ENCODE results near the gene ZFYVE28. TPM values are rescaled to one million over a fixed set of nuclear protein-coding genes. Genes with fewer than 3 reads are reported as not detected.

ZFYVE28 gene
- total RNA-seq, 1 donor from 2014 or later: 0.39 TPM

GRCh38 chr4:2264481-2265041, 153.9 kb downstream of the ZFYVE28 start:
- H3K79me2 ChIP-seq (ENCODE audit: low read depth): peaks cover 17% of the 10 kb centered on the region
- peak overlapping the region; percentile 57 for H3K27ac Mint-ChIP-seq
- peak overlapping the region; percentile 4 for H3K27ac ChIP-seq

GRCh38 chr4:2263926-2264321, 154.5 kb downstream of the ZFYVE28 start:
- Histone ChIP-seq H3K79me2 (ENCODE audit: low read depth) (peaks cover 21% of the 10 kb centered on the region), H3K27ac (peak overlapping the region; percentile 4), H3K4me3 (no peak overlapping the region), H3K36me3 (no peaks in the 10 kb centered on the region), H3K9ac (no peak overlapping the region), H3K4me2 (peak overlapping the region; percentile 96), H4K20me1 (ENCODE audit: low read depth) (peaks cover 23% of the 10 kb centered on the region), H3K9me3 (ENCODE audit: low read depth) (no peaks in the 10 kb centered on the region), H3K4me1 (peaks cover 28% of the 10 kb centered on the region), H2AFZ (replicated peaks) (no peak overlapping the region), H3F3A (ENCODE audit: low read depth) (peaks cover 20% of the 10 kb centered on the region), H3K27me3 (no peaks in the 10 kb centered on the region)
- TF ChIP-seq EZH2 (IDR thresholded peaks at IDR 0.05) (no peak), EZH2phosphoT487 (IDR thresholded peaks at IDR 0.05) (no peak)
- H3K27ac Mint-ChIP-seq: peak overlapping the region; percentile 57
- H3K4me1 Mint-ChIP-seq: peaks cover 15% of the 10 kb centered on the region
- no peaks in the 10 kb centered on the region for H3K36me3 Mint-ChIP-seq
- H3K4me3 Mint-ChIP-seq: peak overlapping the region; percentile 82
- H3K9me3 Mint-ChIP-seq: no peaks in the 10 kb centered on the region
- H3K27me3 Mint-ChIP-seq (ENCODE audit: insufficient read depth, low read depth): peaks cover 8% of the 10 kb centered on the region
- no peak for DNase-seq (ENCODE audit: low spot score)

More at GRCh38 chr4:2264481-2265041, 153.9 kb downstream of the ZFYVE28 start:
- Mint-ChIP-seq H3K4me3 (no peak overlapping the region), H3K36me3 (no peaks in the 10 kb centered on the region), H3K9me3 (no peaks in the 10 kb centered on the region), H3K4me1 (peaks cover 21% of the 10 kb centered on the region), H3K27me3 (ENCODE audit: insufficient read depth, low read depth) (peaks cover 7% of the 10 kb centered on the region)
- Histone ChIP-seq H3K4me2 (peak overlapping the region; percentile 96), H2AFZ (replicated peaks) (no peak overlapping the region), H4K20me1 (ENCODE audit: low read depth) (peaks cover 16% of the 10 kb centered on the region), H3K4me1 (peaks cover 34% of the 10 kb centered on the region), H3F3A (ENCODE audit: low read depth) (peaks cover 20% of the 10 kb centered on the region), H3K27me3 (no peaks in the 10 kb centered on the region), H3K9me3 (ENCODE audit: low read depth) (no peaks in the 10 kb centered on the region), H3K36me3 (no peaks in the 10 kb centered on the region), H3K9ac (no peak overlapping the region), H3K4me3 (no peak overlapping the region)
- DNase-seq (ENCODE audit: low spot score): no peak
- TF ChIP-seq CTCF (IDR thresholded peaks at IDR 0.05): no peak
- TF ChIP-seq EZH2 (IDR thresholded peaks at IDR 0.05): no peak
- TF ChIP-seq EZH2phosphoT487 (IDR thresholded peaks at IDR 0.05): no peak

- Mint-ChIP-seq H3K36me3 (no peaks in the 10 kb centered on the region), H3K27me3 (ENCODE audit: insufficient read depth, low read depth) (peaks cover 8% of the 10 kb centered on the region), H3K4me3 (peak overlapping the region; percentile 82), H3K9me3 (no peaks in the 10 kb centered on the region), H3K27ac (no peak overlapping the region), H3K4me1 (peaks cover 12% of the 10 kb centered on the region)
- Histone ChIP-seq H3K9me3 (ENCODE audit: low read depth) (no peaks in the 10 kb centered on the region), H4K20me1 (ENCODE audit: low read depth) (peaks cover 33% of the 10 kb centered on the region), H3F3A (ENCODE audit: low read depth) (peaks cover 20% of the 10 kb centered on the region), H3K79me2 (ENCODE audit: low read depth) (peaks cover 21% of the 10 kb centered on the region), H3K4me2 (peak overlapping the region; percentile 96), H3K4me1 (peaks cover 26% of the 10 kb centered on the region), H3K36me3 (no peaks in the 10 kb centered on the region), H3K9ac (peak overlapping the region; percentile 55), H2AFZ (replicated peaks) (peak overlapping the region; percentile 71), H3K4me3 (peak overlapping the region; percentile 72), H3K27ac (peak overlapping the region; percentile 93), H3K27me3 (no peaks in the 10 kb centered on the region)
- DNase-seq (ENCODE audit: low spot score): no peak
- TF ChIP-seq EZH2 (IDR thresholded peaks at IDR 0.05): no peak
- TF ChIP-seq EZH2phosphoT487 (IDR thresholded peaks at IDR 0.05): no peak
- no peak for TF ChIP-seq CTCF (IDR thresholded peaks at IDR 0.05)
Measured at GRCh38 chr4:2262944-2263250, 155.5 kb downstream of the ZFYVE28 start.

GRCh38 chr4:2262145-2262943, 156.1 kb downstream of the ZFYVE28 start:
- Histone ChIP-seq H3K4me2 (peak overlapping the region; percentile 96), H3K4me3 (peak overlapping the region; percentile 72), H3F3A (ENCODE audit: low read depth) (peaks cover 20% of the 10 kb centered on the region), H3K27me3 (no peaks in the 10 kb centered on the region), H3K27ac (peak overlapping the region; percentile 93), H4K20me1 (ENCODE audit: low read depth) (peaks cover 39% of the 10 kb centered on the region), H3K4me1 (peaks cover 26% of the 10 kb centered on the region), H2AFZ (replicated peaks) (peak overlapping the region; percentile 71), H3K9ac (peak overlapping the region; percentile 55), H3K79me2 (ENCODE audit: low read depth) (peaks cover 21% of the 10 kb centered on the region), H3K36me3 (no peaks in the 10 kb centered on the region), H3K9me3 (ENCODE audit: low read depth) (no peaks in the 10 kb centered on the region)
- Mint-ChIP-seq H3K27me3 (ENCODE audit: insufficient read depth, low read depth) (peaks cover 8% of the 10 kb centered on the region), H3K36me3 (no peaks in the 10 kb centered on the region), H3K4me3 (peak overlapping the region; percentile 82), H3K27ac (no peak overlapping the region), H3K9me3 (no peaks in the 10 kb centered on the region), H3K4me1 (peaks cover 15% of the 10 kb centered on the region)
- DNase-seq (ENCODE audit: low spot score): peak; percentile 100
- TF ChIP-seq EZH2phosphoT487 (IDR thresholded peaks at IDR 0.05): no peak
- TF ChIP-seq EZH2 (IDR thresholded peaks at IDR 0.05): no peak
- TF ChIP-seq CTCF (IDR thresholded peaks at IDR 0.05): no peak
